Sigmoid colon (tissue), 7 donors: ENCODE measurements around the gene NR6A1. TPM values are rescaled to one million over a fixed set of nuclear protein-coding genes. Genes with fewer than 3 reads are reported as not detected.
"Not testable (repeated sequence)": the region's sequence is repeated elsewhere in the genome, so short reads cannot be mapped to it uniquely, and the experiment has no call there.

Experiments
- DNase-seq: peaks from one replicate; pipeline ENCODE4 v3.0.0-alpha.2; 2019
- H3K27ac ChIP-seq, 4 donors: fragments of 200-600 bp; sonication (generic); one replicate each; pipeline ENCODE4 v1.5.1; 2016 to 2019; ENCODE audit warnings: mild to moderate bottlenecking in 1 of 4
- H3K27me3 ChIP-seq, 3 donors: fragments of 200-600 bp; sonication (generic); one replicate each; pipeline ENCODE4 v1.5.1; 2019; ENCODE audit warnings: mild to moderate bottlenecking in 1 of 3
- H3K36me3 ChIP-seq, 4 donors: fragments of 200-600 bp; sonication (generic); one replicate each; pipeline ENCODE4 v1.5.1; 2016 to 2019
- H3K4me1 ChIP-seq, 4 donors: fragments of 200-600 bp; sonication (generic); one replicate each; pipeline ENCODE4 v1.5.1; 2017 to 2019
- H3K4me3 ChIP-seq, 4 donors: fragments of 200-600 bp; sonication (generic); one replicate each; pipeline ENCODE4 v1.5.1; 2017 to 2019; ENCODE audit warnings: mild to moderate bottlenecking in 2 of 4, moderate library complexity in 1 of 4
- H3K9me3 ChIP-seq, 4 donors: fragments of 200-600 bp in 3 of 4; sonication (generic) in 3 of 4; one replicate each; pipeline versions ENCODE4 v1.5.1 to v1.6.1; 2013 to 2019
- EP300 ChIP-seq, 4 donors: sonication (generic); formaldehyde crosslinking; IDR thresholded peaks; one replicate each; pipeline ENCODE4 v1.6.1; 2017; ENCODE audit warnings: antibody characterized with exemption in 4 of 4
- POLR2A ChIP-seq, 2 donors: fragments of 450-650 bp; IDR thresholded peaks; one replicate each; pipeline ENCODE4 v1.6.1; 2016; ENCODE audit warnings: antibody characterized with exemption in 2 of 2, mild to moderate bottlenecking in 2 of 2, moderate library complexity in 2 of 2
- POLR2AphosphoS5 ChIP-seq, 4 donors: sonication (generic); formaldehyde crosslinking; IDR thresholded peaks; one replicate each; pipeline ENCODE4 v1.6.1; 2017; ENCODE audit warnings: antibody characterized with exemption in 4 of 4
- WGBS, 2 donors: extraction: QIAGEN DNeasy Blood & Tissue Kit; methylation state at CpG; one replicate each; pipeline ENCODE4 v1.1.7; 2013; 5-methylcytosine and 5-hydroxymethylcytosine counted together
- intact Hi-C: fragments of 100-400 bp; cut with DNase I; formaldehyde crosslinking; loops from one replicate; pipeline ENCODE4 v1.15.1; 2023
- polyA plus RNA-seq, 3 donors: library from polyadenylated mRNA; stranded (reverse); fragments of 200-250 nt; gene quantifications; one replicate each; pipeline ENCODE4 v1.2.3, GENCODE V29; 2013
- total RNA-seq, 4 donors: library from RNA; depleted of rRNA; stranded (reverse); fragments of >200 nt; gene quantifications; one replicate each; pipeline ENCODE4 v1.1.0, GENCODE V29; 2016
- TF ChIP-seq, protein P1 (sequence below), 4 experiments: fragments of 450-650 bp in 3 of 4; fragments of 200-600 bp in 1 of 4; IDR thresholded peaks; one replicate each; pipeline ENCODE4 v1.5.1; 2016 to 2019; ENCODE audit warnings: antibody characterized with exemption in 4 of 4, mild to moderate bottlenecking in 3 of 4, moderate library complexity in 2 of 4
- donor health status: healthy with polysubstance abuse.
- donor health status: Bipolar disorder and iron deficiency.
- donor health status: healthy.

NR6A1 gene
- total and polyA plus RNA-seq, 7 donors = 0.60 to 3.0 (median 1.8) TPM

DNA sequence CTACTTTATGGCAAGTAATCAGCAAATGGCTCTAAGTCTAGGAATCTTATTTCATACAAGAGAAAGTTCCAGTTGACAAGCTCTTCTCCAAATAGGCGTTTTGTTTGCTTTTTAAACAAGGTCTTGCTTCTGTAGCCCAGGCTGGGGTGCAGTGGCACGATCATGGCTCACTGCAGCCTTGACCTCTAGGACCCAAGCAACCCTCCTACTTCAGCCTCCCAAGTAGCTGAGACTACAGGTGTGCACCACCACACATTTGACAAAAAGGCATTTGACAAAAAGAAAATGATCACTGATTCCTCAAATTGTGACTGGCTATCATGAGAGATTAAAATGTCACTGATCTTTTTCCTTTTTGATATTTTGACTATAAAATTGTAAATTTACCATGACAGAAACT lies 31.8 kb downstream of the NR6A1 start:
- Histone ChIP-seq H3K4me3 (no peak overlapping the region), H3K27ac (no peak overlapping the region), H3K4me1 (peaks cover 0 to 11% (median 9%) of the 10 kb centered on the region in 4 donors), H3K36me3 (no peaks in the 10 kb centered on the region), H3K9me3 (no peaks in the 10 kb centered on the region), H3K27me3 (no peaks in the 10 kb centered on the region)
- 48 to 81% methylated on average over 2 of the region's 2 CpGs for WGBS, 2 donors
- TF ChIP-seq, protein P1, sequence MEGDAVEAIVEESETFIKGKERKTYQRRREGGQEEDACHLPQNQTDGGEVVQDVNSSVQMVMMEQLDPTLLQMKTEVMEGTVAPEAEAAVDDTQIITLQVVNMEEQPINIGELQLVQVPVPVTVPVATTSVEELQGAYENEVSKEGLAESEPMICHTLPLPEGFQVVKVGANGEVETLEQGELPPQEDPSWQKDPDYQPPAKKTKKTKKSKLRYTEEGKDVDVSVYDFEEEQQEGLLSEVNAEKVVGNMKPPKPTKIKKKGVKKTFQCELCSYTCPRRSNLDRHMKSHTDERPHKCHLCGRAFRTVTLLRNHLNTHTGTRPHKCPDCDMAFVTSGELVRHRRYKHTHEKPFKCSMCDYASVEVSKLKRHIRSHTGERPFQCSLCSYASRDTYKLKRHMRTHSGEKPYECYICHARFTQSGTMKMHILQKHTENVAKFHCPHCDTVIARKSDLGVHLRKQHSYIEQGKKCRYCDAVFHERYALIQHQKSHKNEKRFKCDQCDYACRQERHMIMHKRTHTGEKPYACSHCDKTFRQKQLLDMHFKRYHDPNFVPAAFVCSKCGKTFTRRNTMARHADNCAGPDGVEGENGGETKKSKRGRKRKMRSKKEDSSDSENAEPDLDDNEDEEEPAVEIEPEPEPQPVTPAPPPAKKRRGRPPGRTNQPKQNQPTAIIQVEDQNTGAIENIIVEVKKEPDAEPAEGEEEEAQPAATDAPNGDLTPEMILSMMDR (IDR thresholded peaks at IDR 0.05) = no peak
- TF ChIP-seq POLR2AphosphoS5 (IDR thresholded peaks at IDR 0.05) (no peak), EP300 (IDR thresholded peaks at IDR 0.05) (no peak), POLR2A (IDR thresholded peaks at IDR 0.05) (no peak)
- DNase-seq = no peak
- intact Hi-C loops = no loop called here

DNA sequence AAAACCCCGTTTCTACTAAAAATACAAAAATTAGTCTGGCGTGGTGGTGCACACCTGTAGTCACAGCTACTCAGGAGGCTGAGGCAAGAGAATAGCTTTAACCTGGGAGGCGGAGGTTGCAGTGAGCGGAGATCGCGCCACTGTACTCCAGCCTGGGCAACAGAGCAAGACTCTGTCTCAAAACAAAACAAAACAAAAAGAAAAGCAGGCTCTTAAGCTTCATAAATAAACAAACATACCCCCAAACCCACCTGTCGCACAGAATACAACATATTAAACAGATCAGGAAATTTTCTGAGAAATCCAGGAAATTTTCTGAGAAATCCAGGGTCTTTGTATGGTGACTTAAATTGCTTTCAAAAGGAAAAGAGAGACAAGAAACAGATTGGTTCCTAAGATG lies 33.0 kb downstream of the NR6A1 start:
- H3K27me3 ChIP-seq, H3K36me3 ChIP-seq, H3K27ac ChIP-seq, intact Hi-C loops, H3K4me3 ChIP-seq, DNase-seq, H3K9me3 ChIP-seq: not testable (repeated sequence)
- 97% methylated on average over 7 of the region's 7 CpGs for WGBS, 2 donors
- peaks cover 0 to 12% (median 11%) of the 10 kb centered on the region in 4 donors for H3K4me1 ChIP-seq

DNA sequence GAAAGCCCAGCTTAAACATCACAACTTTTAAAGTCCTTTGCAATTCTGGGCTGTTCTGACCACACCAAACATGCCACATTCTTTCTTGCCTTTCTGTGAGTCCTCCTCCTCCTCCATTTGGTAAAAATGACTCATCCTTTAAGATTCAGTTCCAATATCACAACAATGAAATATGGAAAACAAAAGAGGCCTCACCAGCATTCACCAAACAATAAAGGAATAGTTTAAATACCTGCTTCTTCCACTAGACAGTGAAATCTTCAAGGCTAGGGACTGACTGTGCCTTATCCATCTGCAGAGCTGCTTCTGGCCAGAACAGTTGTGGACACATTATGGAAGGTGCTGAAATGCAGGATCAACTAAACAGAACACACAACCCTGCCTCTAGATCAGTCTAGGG lies 36.0 kb downstream of the NR6A1 start:
- Histone ChIP-seq H3K4me1 (peaks cover 0 to 12% (median 11%) of the 10 kb centered on the region in 4 donors), H3K27me3 (no peaks in the 10 kb centered on the region), H3K4me3 (no peak overlapping the region), H3K9me3 (no peaks in the 10 kb centered on the region), H3K36me3 (no peaks in the 10 kb centered on the region), H3K27ac (peak overlapping the region in 2 of 4 donors; percentile 46 to 51)
- TF ChIP-seq EP300 (IDR thresholded peaks at IDR 0.05) (no peak), POLR2A (IDR thresholded peaks at IDR 0.05) (no peak), POLR2AphosphoS5 (IDR thresholded peaks at IDR 0.05) (no peak)
- TF ChIP-seq, protein P1 (IDR thresholded peaks at IDR 0.05) = no peak
- no peak for DNase-seq
- intact Hi-C loops = no loop called here

DNA sequence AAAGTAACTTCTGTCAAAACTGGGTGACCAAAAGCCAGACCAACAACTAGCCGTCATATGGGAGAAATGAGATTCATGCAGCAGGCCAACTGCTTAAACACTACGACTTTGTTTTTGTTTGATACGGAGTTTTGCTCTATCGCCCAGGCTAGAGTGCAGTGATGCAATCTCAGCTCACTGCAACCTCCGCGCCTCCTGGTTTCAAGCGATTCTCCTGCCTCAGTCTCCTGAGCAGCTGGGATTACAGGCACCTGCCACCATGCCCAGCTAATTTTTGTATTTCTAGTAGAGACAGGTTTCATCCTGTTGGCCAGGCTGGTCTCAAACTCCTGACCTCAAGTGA lies 36.4 kb downstream of the NR6A1 start:
- Histone ChIP-seq H3K27ac (peak overlapping the region in 2 of 4 donors; percentile 46 to 51), H3K4me1 (peaks cover 0 to 12% (median 11%) of the 10 kb centered on the region in 4 donors)
- DNase-seq, H3K27me3 ChIP-seq, H3K4me3 ChIP-seq, H3K36me3 ChIP-seq, intact Hi-C loops, H3K9me3 ChIP-seq: not testable (repeated sequence)
- WGBS, 2 donors = 87 to 88% methylated on average over 7 of the region's 7 CpGs

DNA sequence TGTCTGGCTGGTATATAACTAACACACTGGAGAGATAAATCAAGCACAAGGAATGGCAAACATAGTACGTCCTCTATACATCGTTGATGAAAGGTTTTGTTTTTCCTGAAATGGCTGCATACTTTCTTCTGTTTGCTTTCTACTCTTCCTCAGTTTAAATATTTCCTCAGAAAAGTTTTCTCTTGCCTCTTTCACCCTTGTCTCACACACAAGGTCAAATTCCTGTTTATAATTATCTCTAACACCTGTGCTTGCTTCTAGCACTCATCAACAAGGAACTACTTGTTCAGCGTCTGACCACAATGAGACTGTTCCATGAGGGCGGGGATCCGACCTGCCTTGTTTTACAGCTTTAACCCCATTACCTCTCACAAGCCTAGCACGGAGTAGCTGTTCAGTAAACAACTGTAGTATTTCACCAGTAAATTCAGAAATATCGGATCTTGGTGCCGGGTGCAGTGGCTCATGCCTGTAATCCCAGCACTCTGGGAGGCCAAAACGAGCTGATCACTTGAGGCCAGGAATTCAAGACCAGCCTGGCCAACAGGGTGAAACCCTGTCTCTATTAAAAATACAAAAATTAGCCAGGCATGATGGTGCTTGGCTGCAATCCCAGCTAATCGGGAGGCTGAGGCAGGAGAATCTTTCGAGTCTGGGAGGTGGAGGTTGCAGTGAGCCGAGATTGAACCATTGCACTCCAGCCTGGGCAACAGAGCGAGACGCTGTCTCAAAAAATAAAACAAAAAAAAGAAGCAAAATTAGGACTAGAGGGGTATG lies 37.0 kb downstream of the NR6A1 start:
- TF ChIP-seq, protein P1 (IDR thresholded peaks at IDR 0.05) = no peak
- no peak for TF ChIP-seq EP300 (IDR thresholded peaks at IDR 0.05)
- TF ChIP-seq POLR2AphosphoS5 (IDR thresholded peaks at IDR 0.05) = no peak
- no peak for TF ChIP-seq POLR2A (IDR thresholded peaks at IDR 0.05)
- no peak for DNase-seq
- Histone ChIP-seq H3K4me3 (no peak overlapping the region), H3K36me3 (no peaks in the 10 kb centered on the region), H3K27ac (peak overlapping the region in 1 of 4 donors; percentile 51), H3K4me1 (peaks cover 0 to 12% (median 11%) of the 10 kb centered on the region in 4 donors), H3K9me3 (no peaks in the 10 kb centered on the region), H3K27me3 (no peaks in the 10 kb centered on the region)
- intact Hi-C loops = no loop called here
- 31 to 67% methylated on average over 14 of the region's 14 CpGs for WGBS, 2 donors

DNA sequence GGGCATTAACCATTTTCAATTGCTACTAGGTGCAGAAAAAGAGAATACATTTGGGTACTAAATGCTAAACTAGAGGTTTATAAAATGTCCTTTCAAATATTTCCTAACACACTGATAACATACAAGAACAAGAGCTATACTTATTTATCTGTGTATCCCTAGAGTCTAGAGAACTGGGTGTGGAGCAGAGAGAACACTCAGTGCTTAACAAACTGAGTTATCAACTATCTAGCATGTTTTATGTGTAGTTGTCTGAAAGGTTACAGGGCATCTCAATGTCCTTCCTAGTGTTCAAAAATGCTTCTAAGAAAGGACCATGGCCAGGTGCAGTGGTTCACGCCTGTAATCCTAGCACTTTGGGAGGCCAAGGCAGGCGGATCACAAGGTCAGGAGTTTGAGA lies 40.3 kb downstream of the NR6A1 start:
- no peaks in the 10 kb centered on the region for H3K27me3 ChIP-seq
- TF ChIP-seq EP300 (IDR thresholded peaks at IDR 0.05) (no peak), POLR2A (IDR thresholded peaks at IDR 0.05) (no peak), POLR2AphosphoS5 (IDR thresholded peaks at IDR 0.05) (no peak)
- TF ChIP-seq, protein P1 (IDR thresholded peaks at IDR 0.05) = no peak
- no peak overlapping the region for H3K4me3 ChIP-seq
- WGBS, 2 donors = 89 to 100% methylated on average over 2 of the region's 2 CpGs
- H3K9me3 ChIP-seq = no peaks in the 10 kb centered on the region
- intact Hi-C loops = no loop called here
- H3K27ac ChIP-seq = no peak overlapping the region
- H3K4me1 ChIP-seq = peaks cover 0 to 12% (median 11%) of the 10 kb centered on the region in 4 donors
- no peaks in the 10 kb centered on the region for H3K36me3 ChIP-seq
- no peak for DNase-seq
